ENCODE data around the gene MRPL28.

DNA sequence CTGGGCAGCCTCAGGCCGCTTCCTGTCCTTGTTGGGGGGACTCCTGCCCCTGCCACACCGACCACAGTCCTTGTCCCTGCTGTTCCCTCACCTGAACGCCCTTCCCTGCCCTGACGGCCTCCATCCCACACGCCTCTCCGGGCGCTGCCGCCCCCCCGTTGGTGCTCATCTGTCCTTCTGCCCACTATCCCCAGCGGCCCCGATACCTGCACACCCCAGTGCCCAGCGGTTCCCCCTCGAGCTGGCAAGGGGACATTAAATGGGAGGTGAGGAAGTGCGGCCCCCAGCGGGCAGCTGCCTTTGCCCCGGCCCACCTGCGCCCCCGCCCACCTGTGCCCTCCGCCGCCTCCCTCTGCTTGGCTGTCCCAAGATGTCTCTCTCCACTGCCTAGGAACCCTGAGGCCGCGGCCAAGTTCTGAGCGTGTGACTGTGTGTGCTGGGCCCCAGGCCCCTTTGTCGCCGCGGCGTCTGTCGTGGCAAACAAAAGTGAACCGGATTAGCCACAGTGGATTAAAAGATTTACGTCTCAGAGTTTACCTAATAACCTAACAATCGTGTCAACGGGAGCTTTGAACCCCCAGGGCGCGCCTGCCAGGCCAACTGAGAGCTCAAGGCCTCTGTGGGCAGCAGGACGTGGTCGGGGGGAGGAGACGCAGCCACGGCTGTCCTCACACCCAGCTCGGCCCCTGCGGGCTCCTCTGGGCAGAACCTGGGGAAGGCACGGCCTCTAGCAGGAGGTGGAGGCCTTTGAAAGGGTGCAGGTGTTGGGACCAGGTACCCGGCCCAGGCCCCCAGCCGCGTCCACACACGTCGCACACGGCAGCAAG is 10.3 kb downstream of the MRPL28 start:
- TF ChIP-seq CTCF (IDR thresholded peaks at IDR 0.05; ENCODE audit: low read depth, low read length, poor library complexity, severe bottlenecking), result no peak
- no peak for TF ChIP-seq EZH2phosphoT487 (IDR thresholded peaks at IDR 0.05; ENCODE audit: borderline replicate concordance, low read length)

Measured in DOHH2 (cell line).